H9 (cell line): ENCODE results near the gene MAP2K2. TPM values are rescaled to one million over a fixed set of nuclear protein-coding genes. Genes with fewer than 3 reads are reported as not detected.

ENCODE experiments used
- DNase-seq: peaks from one replicate; pipeline ENCODE4 v3.0.0-alpha.2; 2017
- H2AFZ ChIP-seq: one replicate; pipeline ENCODE4 v1.6.1; 2013; ENCODE audit warnings: mild to moderate bottlenecking, low read length, control low read depth, moderate library complexity
- H2AK5ac ChIP-seq: 2 replicates; pipeline ENCODE4 v1.6.1; 2013; ENCODE audit warnings: low read length, control low read depth, mixed read lengths; ENCODE audit not compliant: insufficient read length
- H2BK120ac ChIP-seq: one replicate; pipeline ENCODE4 v1.6.1; 2013; ENCODE audit warnings: low read depth, mild to moderate bottlenecking, low read length, control low read depth, inconsistent platforms; ENCODE audit not compliant: poor library complexity, severe bottlenecking
- H2BK12ac ChIP-seq: 2 replicates; pipeline ENCODE4 v1.6.1; 2013; ENCODE audit warnings: low read length, control low read depth, mixed read lengths, low read depth; ENCODE audit not compliant: insufficient read length
- H2BK15ac ChIP-seq: 2 replicates; pipeline ENCODE4 v1.6.1; 2013; ENCODE audit warnings: low read depth, low read length, control low read depth
- H2BK20ac ChIP-seq: one replicate; pipeline ENCODE4 v1.6.1; 2013; ENCODE audit warnings: low read depth, mild to moderate bottlenecking, low read length, control low read depth, inconsistent platforms; ENCODE audit not compliant: poor library complexity, severe bottlenecking
- H2BK5ac ChIP-seq: 2 replicates; pipeline ENCODE4 v1.6.1; 2013; ENCODE audit warnings: low read length, control low read depth, mixed read lengths; ENCODE audit not compliant: insufficient read length
- H3K14ac ChIP-seq: 2 replicates; pipeline ENCODE4 v1.6.1; 2013; ENCODE audit warnings: low read length, control low read depth; ENCODE audit not compliant: insufficient read depth
- H3K18ac ChIP-seq: 2 replicates; pipeline ENCODE4 v1.6.1; 2013; ENCODE audit warnings: low read depth, mild to moderate bottlenecking, mixed read lengths, low read length, control low read depth; ENCODE audit not compliant: insufficient read length
- H3K23ac ChIP-seq: 2 replicates; pipeline ENCODE4 v1.6.1; 2013; ENCODE audit warnings: low read length, control low read depth, mixed read lengths, low read depth; ENCODE audit not compliant: insufficient read length
- H3K23me2 ChIP-seq: 2 replicates; pipeline ENCODE4 v1.6.1; 2013; ENCODE audit warnings: low read depth, mild to moderate bottlenecking, mixed read lengths, low read length, control low read depth; ENCODE audit not compliant: insufficient read length, poor library complexity, severe bottlenecking
- H3K27ac ChIP-seq: 2 replicates; pipeline ENCODE4 v1.5.1; 2013; ENCODE audit warnings: low read length, control low read depth, mixed read lengths, low read depth; ENCODE audit not compliant: insufficient read length
- H3K27me3 ChIP-seq: 2 replicates; pipeline ENCODE4 v1.6.1; 2013; ENCODE audit warnings: low read length, control low read depth, inconsistent platforms; ENCODE audit not compliant: insufficient read depth
- H3K4ac ChIP-seq: 2 replicates; pipeline ENCODE4 v1.6.1; 2013; ENCODE audit warnings: low read depth, mild to moderate bottlenecking, control low read depth, inconsistent platforms, low read length, moderate library complexity
- H3K4me1 ChIP-seq: 2 replicates; pipeline ENCODE4 v1.6.1; 2013; ENCODE audit warnings: low read length, control low read depth, inconsistent platforms; ENCODE audit not compliant: insufficient read depth
- H3K4me2 ChIP-seq: 2 replicates; pipeline ENCODE4 v1.6.1; 2013; ENCODE audit warnings: low read length, control low read depth, mixed read lengths; ENCODE audit not compliant: insufficient read length, insufficient read depth
- H3K56ac ChIP-seq: 2 replicates; pipeline ENCODE4 v1.6.1; 2013; ENCODE audit warnings: low read depth, mild to moderate bottlenecking, mixed read lengths, low read length, control low read depth; ENCODE audit not compliant: insufficient read length
- H3K79me1 ChIP-seq: 2 replicates; pipeline ENCODE4 v1.6.1; 2013; ENCODE audit warnings: low read depth, mild to moderate bottlenecking, moderate library complexity, low read length, control low read depth, inconsistent platforms; ENCODE audit not compliant: insufficient read depth, poor library complexity, severe bottlenecking
- H3K79me2 ChIP-seq: 2 replicates; pipeline ENCODE4 v1.6.1; 2013; ENCODE audit warnings: low read length, control low read depth, inconsistent platforms; ENCODE audit not compliant: insufficient read depth
- H3K9ac ChIP-seq: 2 replicates; pipeline ENCODE4 v1.6.1; 2013; ENCODE audit warnings: low read length, control low read depth, mixed read lengths; ENCODE audit not compliant: insufficient read length; ENCODE audit errors: extremely low read depth
- H3K9me3 ChIP-seq: one replicate; pipeline ENCODE4 v1.6.1; 2013; ENCODE audit warnings: low read depth, low read length, inconsistent platforms; ENCODE audit not compliant: control insufficient read depth
- H3T11ph ChIP-seq: one replicate; pipeline ENCODE4 v1.6.1; 2013; ENCODE audit warnings: mild to moderate bottlenecking, low read length, control low read depth, inconsistent platforms
- H4K20me1 ChIP-seq: one replicate; pipeline ENCODE4 v1.6.1; 2013; ENCODE audit not compliant: control insufficient read depth, insufficient read length, insufficient read depth
- H4K5ac ChIP-seq: 2 replicates; pipeline ENCODE4 v1.6.1; 2013; ENCODE audit warnings: low read depth, mild to moderate bottlenecking, mixed read lengths, low read length, control low read depth; ENCODE audit not compliant: insufficient read length
- H4K8ac ChIP-seq: replicated peaks from 2 replicates; pipeline ENCODE4 v1.6.1; 2013; ENCODE audit warnings: low read length, control low read depth, mixed read lengths, low read depth; ENCODE audit not compliant: insufficient read length
- H4K91ac ChIP-seq: 2 replicates; pipeline ENCODE4 v1.6.1; 2013; ENCODE audit warnings: low read depth, mild to moderate bottlenecking, moderate library complexity, mixed read lengths, low read length, control low read depth; ENCODE audit not compliant: insufficient read length
- H3K27ac Mint-ChIP-seq, 3 experiments: 2 replicates in 2 of 3; 3 replicates in 1 of 3; pipeline ENCODE4 v1.8.0; 2020 to 2021; ENCODE audit warnings: mixed read lengths in 3 of 3, mild to moderate bottlenecking in 1 of 3, moderate library complexity in 1 of 3
- H3K27me3 Mint-ChIP-seq: 2 replicates; pipeline ENCODE4 v1.8.0; 2021; ENCODE audit warnings: low read depth, mild to moderate bottlenecking, moderate library complexity, mixed read lengths
- H3K36me3 Mint-ChIP-seq, 3 experiments: 2 replicates in 2 of 3; 3 replicates in 1 of 3; pipeline ENCODE4 v1.8.0; 2020 to 2021; ENCODE audit warnings: low read depth in 3 of 3, mixed read lengths in 3 of 3; ENCODE audit not compliant: insufficient read depth in 1 of 3
- H3K4me1 Mint-ChIP-seq, 2 experiments: 2 replicates each; pipeline ENCODE4 v1.8.0; 2020; ENCODE audit warnings: mixed read lengths in 2 of 2
- H3K4me3 Mint-ChIP-seq, 2 experiments: 2 replicates in 1 of 2; 3 replicates in 1 of 2; pipeline ENCODE4 v1.8.0; 2020 to 2021; ENCODE audit warnings: mild to moderate bottlenecking in 2 of 2, mixed read lengths in 2 of 2, moderate library complexity in 1 of 2
- H3K9me3 Mint-ChIP-seq, 2 experiments: 2 replicates in 1 of 2; 3 replicates in 1 of 2; pipeline ENCODE4 v1.8.0; 2020; ENCODE audit warnings: mild to moderate bottlenecking in 2 of 2, mixed read lengths in 2 of 2, moderate library complexity in 1 of 2
- CTCF ChIP-seq: fragments of 200-600 bp; sonication (generic); conservative IDR thresholded peaks from 3 replicates; pipeline ENCODE4 v1.8.0; 2021; ENCODE audit warnings: antibody characterized with exemption, mild to moderate bottlenecking
- WGBS: extraction: QIAGEN DNeasy Blood & Tissue Kit; methylation state at CpG from one replicate; pipeline ENCODE4 v1.1.7; 2013; ENCODE audit warnings: missing lambda C conversion rate, low lambda C conversion rate, mixed read lengths; ENCODE audit not compliant: insufficient read length; ENCODE audit errors: extremely low coverage; 5-methylcytosine and 5-hydroxymethylcytosine counted together
- total RNA-seq: library from RNA; stranded (reverse); gene quantifications from 2 replicates; pipeline ENCODE4 v1.2.1, GENCODE V29; 2021

MAP2K2 gene
- total RNA-seq, 1 experiment from 2014 or later: 167 TPM

- Mint-ChIP-seq H3K36me3 (no peaks in the 10 kb centered on the region), H3K4me3 (no peak overlapping the region), H3K27me3 (peaks cover 18% of the 10 kb centered on the region), H3K9me3 (no peaks in the 10 kb centered on the region; a peak in 1 of 5 replicates), H3K27ac (no peak overlapping the region; a peak in 1 of 7 replicates), H3K4me1 (peaks cover 3 to 4% of the 10 kb centered on the region in 2 experiments)
- Histone ChIP-seq H3K9ac (no peak overlapping the region), H4K8ac (no peak overlapping the region), H2AFZ (no peak overlapping the region), H3K56ac (no peak overlapping the region), H3K23ac (no peak overlapping the region), H3K27ac (no peak overlapping the region), H3K79me1 (no peaks in the 10 kb centered on the region), H2BK5ac (no peak overlapping the region), H3K23me2 (no peaks in the 10 kb centered on the region), H4K20me1 (no peaks in the 10 kb centered on the region), H3K14ac (no peak overlapping the region), H3K4me1 (no peaks in the 10 kb centered on the region), H2BK120ac (no peak overlapping the region), H4K91ac (no peak overlapping the region), H3T11ph (no peak overlapping the region), H2BK20ac (no peak overlapping the region), H3K27me3 (no peaks in the 10 kb centered on the region), H4K5ac (no peak overlapping the region), H3K79me2 (no peaks in the 10 kb centered on the region), H2BK12ac (no peak overlapping the region), H2AK5ac (no peak overlapping the region), H3K18ac (no peak overlapping the region), H3K4ac (no peak overlapping the region), H2BK15ac (no peak overlapping the region), H3K9me3 (no peaks in the 10 kb centered on the region), H3K4me2 (no peak overlapping the region)
- no peak for TF ChIP-seq CTCF
- no peak for DNase-seq
- WGBS: no CpG with 5 or more reads among the region's 6 CpGs
Observed at GRCh38 chr19:4134351-4134750, 10.4 kb upstream of the MAP2K2 start.
